CD4-positive, alpha-beta T cell (primary cell): ENCODE results near the gene TRIM37. TPM values are rescaled to one million over a fixed set of nuclear protein-coding genes. Genes with fewer than 3 reads are reported as not detected.

Experiments used
- ATAC-seq: fragments of 200-7000 bp; cut with Tn5 transposase; one replicate; pipeline ENCODE4 v1.10.0; 2022; ENCODE audit warnings: mild to moderate bottlenecking; ENCODE audit not compliant: poor library complexity
- CTCF ChIA-PET: fragments of 350-600 bp; sonication (Branson Sonifier 250); formaldehyde crosslinking; loops from one replicate; lab custom pipeline; 2021; ENCODE audit warnings: antibody characterized with exemption, inconsistent platforms; lab: Charles Lee
- POLR2A ChIA-PET: fragments of 350-600 bp; sonication (Branson Sonifier 250); formaldehyde crosslinking; loops from one replicate; lab custom pipeline; 2021; ENCODE audit warnings: antibody characterized with exemption, inconsistent platforms; lab: Charles Lee
- DNase-seq, 14 experiments: peaks; one replicate each; pipeline ENCODE4 v3.0.0-alpha.2; 2013 to 2020; ENCODE audit warnings: mixed read lengths in 2 of 14
- H3K27ac ChIP-seq, 2 donors: one replicate each; pipeline versions ENCODE4 v1.5.1 to v1.7.0; 2013; ENCODE audit warnings: low read length in 2 of 2, low read depth in 1 of 2, mild to moderate bottlenecking in 1 of 2
- H3K27me3 ChIP-seq, 2 experiments: 1 replicate in 1 of 2; 2 replicates in 1 of 2; pipeline versions ENCODE4 v1.6.1 to v1.7.0; 2013; ENCODE audit warnings: low read length in 2 of 2, control low read depth in 1 of 2, mild to moderate bottlenecking in 1 of 2, moderate library complexity in 1 of 2; ENCODE audit not compliant: insufficient read depth in 2 of 2, control insufficient read depth in 1 of 2
- H3K36me3 ChIP-seq: one replicate; pipeline ENCODE4 v1.6.1; 2013; ENCODE audit warnings: low read length, control low read depth; ENCODE audit not compliant: insufficient read depth
- H3K4me1 ChIP-seq: one replicate; pipeline ENCODE4 v1.6.1; 2013; ENCODE audit warnings: low read length, control low read depth; ENCODE audit not compliant: insufficient read depth
- H3K4me3 ChIP-seq: one replicate; pipeline ENCODE4 v1.5.1; 2013; ENCODE audit warnings: mild to moderate bottlenecking, low read length, moderate library complexity
- H3K9me3 ChIP-seq, 2 experiments: 1 replicate in 1 of 2; 2 replicates in 1 of 2; pipeline versions ENCODE4 v1.6.1 to v1.7.0; 2013; ENCODE audit warnings: low read length in 2 of 2, mild to moderate bottlenecking in 2 of 2, control low read depth in 1 of 2, moderate library complexity in 1 of 2; ENCODE audit not compliant: control insufficient read depth in 1 of 2, insufficient read depth in 1 of 2
- H3K27ac Mint-ChIP-seq: one replicate; pipeline ENCODE4 v1.8.0; 2020; ENCODE audit warnings: mixed read lengths
- H3K27me3 Mint-ChIP-seq: one replicate; pipeline ENCODE4 v1.8.0; 2021; ENCODE audit warnings: mixed read lengths
- H3K36me3 Mint-ChIP-seq: one replicate; pipeline ENCODE4 v1.8.0; 2021; ENCODE audit warnings: low read depth, mixed read lengths
- H3K4me1 Mint-ChIP-seq: one replicate; pipeline ENCODE4 v1.8.0; 2021; ENCODE audit warnings: low read depth, mixed read lengths
- H3K4me3 Mint-ChIP-seq: one replicate; pipeline ENCODE4 v1.8.0; 2020; ENCODE audit warnings: mild to moderate bottlenecking, mixed read lengths
- H3K9me3 Mint-ChIP-seq: one replicate; pipeline ENCODE4 v1.8.0; 2020; ENCODE audit warnings: mixed read lengths
- CTCF ChIP-seq: fragments of 200-600 bp; IDR thresholded peaks from one replicate; pipeline ENCODE4 v1.8.0; 2022; ENCODE audit warnings: antibody characterized with exemption, mild to moderate bottlenecking
- intact Hi-C, 2 experiments: fragments of 100-400 bp; cut with DNase I in 1 of 2; cut with micrococcal nuclease in 1 of 2; formaldehyde crosslinking; loops; one replicate each; pipeline versions ENCODE4 v1.15.1 to v1.9.0; 2023 to 2025; cut with DNase I, micrococcal nuclease
- total RNA-seq, 174 experiments: library from RNA in 2 of 174; stranded (reverse) in 2 of 174; gene quantifications; one replicate each; pipeline ENCODE4 v1.2.3 and lab custom pipeline; 2021 to 2026

Gene TRIM37
- total RNA-seq, 2 experiments from 2014 or later, result 16.8 to 18.0 TPM

- Mint-ChIP-seq H3K27me3 (no peaks in the 10 kb centered on the region), H3K27ac (no peak overlapping the region), H3K4me1 (no peaks in the 10 kb centered on the region), H3K9me3 (no peaks in the 10 kb centered on the region), H3K4me3 (no peak overlapping the region), H3K36me3 (peaks cover 74% of the 10 kb centered on the region)
- Histone ChIP-seq H3K27me3 (no peaks in the 10 kb centered on the region), H3K4me3 (no peak overlapping the region), H3K4me1 (no peaks in the 10 kb centered on the region), H3K27ac (no peak overlapping the region), H3K36me3 (peaks cover 41% of the 10 kb centered on the region), H3K9me3 (no peaks in the 10 kb centered on the region)
- CTCF ChIA-PET, result interaction anchor here (0.6 kb wide), 1 partner anchor 99 kb away, joined by 3 read pairs; no protein-coding TSS in a partner anchor
- ATAC-seq, result no peak
- intact Hi-C loops, result no loop called here
- POLR2A ChIA-PET, result no interaction called here
- no peak for DNase-seq
- no peak for TF ChIP-seq CTCF
Observed at GRCh38 chr17:59011975-59012374, 94.7 kb downstream of the TRIM37 start.

- peaks cover under 1% of the 10 kb centered on the region for H3K4me1 Mint-ChIP-seq
- peaks cover 57% of the 10 kb centered on the region for H3K36me3 Mint-ChIP-seq
- no peaks in the 10 kb centered on the region for H3K27me3 Mint-ChIP-seq
- POLR2A ChIA-PET, result no interaction called here
- H3K9me3 Mint-ChIP-seq, result no peaks in the 10 kb centered on the region
- Histone ChIP-seq H3K27ac (no peak overlapping the region), H3K9me3 (no peaks in the 10 kb centered on the region), H3K4me3 (no peak overlapping the region), H3K27me3 (no peaks in the 10 kb centered on the region), H3K36me3 (peaks cover 36% of the 10 kb centered on the region), H3K4me1 (no peaks in the 10 kb centered on the region)
- intact Hi-C loops, result no loop called here
- ATAC-seq (no peak), DNase-seq (no peak)
- H3K4me3 Mint-ChIP-seq, result no peak overlapping the region
- TF ChIP-seq CTCF, result no peak
- no peak overlapping the region for H3K27ac Mint-ChIP-seq
- CTCF ChIA-PET, result interaction anchor here (0.6 kb wide), 1 partner anchor 226 kb away, joined by 3 read pairs; no protein-coding TSS in a partner anchor
Observed at GRCh38 chr17:59010026-59010425, 96.7 kb downstream of the TRIM37 start.

GRCh38 chr17:59008737-59009136 lies 97.9 kb downstream of the TRIM37 start:
- Histone ChIP-seq H3K27ac (no peak overlapping the region), H3K4me1 (no peaks in the 10 kb centered on the region), H3K36me3 (peaks cover 36% of the 10 kb centered on the region), H3K4me3 (no peak overlapping the region), H3K9me3 (no peaks in the 10 kb centered on the region), H3K27me3 (no peaks in the 10 kb centered on the region)
- DNase-seq (no peak), ATAC-seq (no peak)
- no peaks in the 10 kb centered on the region for H3K27me3 Mint-ChIP-seq
- CTCF ChIA-PET, result interaction anchor here (1.2 to 1.6 kb wide), 2 partner anchors 15 to 490 kb away, joined by 3 to 4 read pairs; no protein-coding TSS in a partner anchor
- H3K4me1 Mint-ChIP-seq, result peaks cover 6% of the 10 kb centered on the region
- intact Hi-C loops, result loop anchor here (5.0 to 10.0 kb wide), 2 partner anchors 691 to 694 kb away; no protein-coding TSS in a partner anchor
- peaks cover 46% of the 10 kb centered on the region for H3K36me3 Mint-ChIP-seq
- no peak overlapping the region for H3K27ac Mint-ChIP-seq
- TF ChIP-seq CTCF, result no peak
- POLR2A ChIA-PET, result no interaction called here
- H3K4me3 Mint-ChIP-seq, result no peak overlapping the region
- H3K9me3 Mint-ChIP-seq, result no peaks in the 10 kb centered on the region
